ENCODE results near the gene CD48. TPM values are rescaled to one million over a fixed set of nuclear protein-coding genes. Genes with fewer than 3 reads are reported as not detected.
A peak's percentile ranks its signal among the peaks of the same experiment; 100 is the strongest.

CD48 gene
- total RNA-seq, 2 donors from 2014 or later: 386 to 387 TPM

GRCh38 chr1:160674415-160674814 is 37.2 kb downstream of the CD48 start:
- H3K27me3 Mint-ChIP-seq: no peaks in the 10 kb centered on the region
- no peak for DNase-seq
- peaks cover 21% of the 10 kb centered on the region for H3K4me1 Mint-ChIP-seq
- H3K36me3 Mint-ChIP-seq (ENCODE audit: low read depth): peaks cover 9% of the 10 kb centered on the region
- H3K9me3 ChIP-seq (ENCODE audit: control insufficient read depth, low read length, poor library complexity, severe bottlenecking): no peaks in the 10 kb centered on the region
- H3K27ac Mint-ChIP-seq: no peak overlapping the region
- no peak overlapping the region for H3K4me3 Mint-ChIP-seq
- ATAC-seq: no peak

- Mint-ChIP-seq H3K4me1 (peaks cover 21% of the 10 kb centered on the region), H3K4me3 (no peak overlapping the region), H3K27me3 (no peaks in the 10 kb centered on the region), H3K36me3 (ENCODE audit: low read depth) (peaks cover 7% of the 10 kb centered on the region), H3K27ac (no peak overlapping the region)
- peak; percentile 58 for ATAC-seq
- H3K9me3 ChIP-seq (ENCODE audit: control insufficient read depth, low read length, poor library complexity, severe bottlenecking): no peaks in the 10 kb centered on the region
- DNase-seq: no peak
These were observed 38.6 kb downstream of the CD48 start for GRCh38 chr1:160672789-160673695.

- Mint-ChIP-seq H3K36me3 (ENCODE audit: low read depth) (peaks cover 5% of the 10 kb centered on the region), H3K27me3 (no peaks in the 10 kb centered on the region), H3K27ac (peak overlapping the region; percentile 1), H3K4me3 (no peak overlapping the region), H3K4me1 (peaks cover 28% of the 10 kb centered on the region)
- ATAC-seq: no peak
- H3K9me3 ChIP-seq (ENCODE audit: control insufficient read depth, low read length, poor library complexity, severe bottlenecking): no peaks in the 10 kb centered on the region
- DNase-seq: no peak
These were observed 39.8 kb downstream of the CD48 start for GRCh38 chr1:160671603-160672517.

- Mint-ChIP-seq H3K27me3 (no peaks in the 10 kb centered on the region), H3K4me3 (no peak overlapping the region), H3K27ac (no peak overlapping the region), H3K4me1 (peaks cover 34% of the 10 kb centered on the region), H3K36me3 (ENCODE audit: low read depth) (peaks cover 5% of the 10 kb centered on the region)
- DNase-seq (no peak), ATAC-seq (no peak)
- no peaks in the 10 kb centered on the region for H3K9me3 ChIP-seq (ENCODE audit: control insufficient read depth, low read length, poor library complexity, severe bottlenecking)
These were observed 40.9 kb downstream of the CD48 start for GRCh38 chr1:160670701-160671100.

- H3K9me3 ChIP-seq (ENCODE audit: control insufficient read depth, low read length, poor library complexity, severe bottlenecking): no peaks in the 10 kb centered on the region
- H3K27me3 Mint-ChIP-seq: no peaks in the 10 kb centered on the region
- no peak for DNase-seq
- peak overlapping the region; percentile 41 for H3K4me3 Mint-ChIP-seq
- H3K4me1 Mint-ChIP-seq: peaks cover 38% of the 10 kb centered on the region
- H3K36me3 Mint-ChIP-seq (ENCODE audit: low read depth): peaks cover 5% of the 10 kb centered on the region
- ATAC-seq: no peak
- H3K27ac Mint-ChIP-seq: peak overlapping the region; percentile 19
These were observed 41.8 kb downstream of the CD48 start for GRCh38 chr1:160669802-160670201.

- Mint-ChIP-seq H3K36me3 (ENCODE audit: low read depth) (peaks cover 5% of the 10 kb centered on the region), H3K4me1 (peaks cover 41% of the 10 kb centered on the region), H3K4me3 (no peak overlapping the region), H3K27me3 (no peaks in the 10 kb centered on the region), H3K27ac (peak overlapping the region; percentile 19)
- no peaks in the 10 kb centered on the region for H3K9me3 ChIP-seq (ENCODE audit: control insufficient read depth, low read length, poor library complexity, severe bottlenecking)
- DNase-seq: no peak
- no peak for ATAC-seq
These were observed 42.3 kb downstream of the CD48 start for GRCh38 chr1:160669276-160669675.

- Mint-ChIP-seq H3K4me1 (peaks cover 53% of the 10 kb centered on the region), H3K36me3 (ENCODE audit: low read depth) (peaks cover 5% of the 10 kb centered on the region), H3K4me3 (no peak overlapping the region), H3K27me3 (no peaks in the 10 kb centered on the region), H3K27ac (peak overlapping the region; percentile 95)
- DNase-seq (no peak), ATAC-seq (no peak)
- no peaks in the 10 kb centered on the region for H3K9me3 ChIP-seq (ENCODE audit: control insufficient read depth, low read length, poor library complexity, severe bottlenecking)
These were observed 43.7 kb downstream of the CD48 start for GRCh38 chr1:160667896-160668295.

GRCh38 chr1:160666079-160666442 is 45.6 kb downstream of the CD48 start:
- Mint-ChIP-seq H3K27me3 (no peaks in the 10 kb centered on the region), H3K36me3 (ENCODE audit: low read depth) (peaks cover 5% of the 10 kb centered on the region), H3K4me3 (peak overlapping the region; percentile 84), H3K4me1 (peaks cover 62% of the 10 kb centered on the region), H3K27ac (peak overlapping the region; percentile 95)
- DNase-seq: no peak
- H3K9me3 ChIP-seq (ENCODE audit: control insufficient read depth, low read length, poor library complexity, severe bottlenecking): no peaks in the 10 kb centered on the region
- no peak for ATAC-seq

GRCh38 chr1:160665330-160666078 is 46.1 kb downstream of the CD48 start:
- peak overlapping the region; percentile 95 for H3K27ac Mint-ChIP-seq
- DNase-seq (no peak), ATAC-seq (peak; percentile 39)
- no peaks in the 10 kb centered on the region for H3K9me3 ChIP-seq (ENCODE audit: control insufficient read depth, low read length, poor library complexity, severe bottlenecking)
- H3K4me3 Mint-ChIP-seq: peak overlapping the region; percentile 84
- peaks cover 59% of the 10 kb centered on the region for H3K4me1 Mint-ChIP-seq
- no peaks in the 10 kb centered on the region for H3K27me3 Mint-ChIP-seq
- peaks cover 3% of the 10 kb centered on the region for H3K36me3 Mint-ChIP-seq (ENCODE audit: low read depth)

GRCh38 chr1:160664573-160665051 is 47.0 kb downstream of the CD48 start:
- DNase-seq: peak in 1 of 3 donors; percentile 28
- Mint-ChIP-seq H3K4me3 (peak overlapping the region; percentile 84), H3K36me3 (ENCODE audit: low read depth) (peaks cover 3% of the 10 kb centered on the region), H3K27me3 (no peaks in the 10 kb centered on the region), H3K27ac (peak overlapping the region; percentile 95), H3K4me1 (peaks cover 62% of the 10 kb centered on the region)
- no peaks in the 10 kb centered on the region for H3K9me3 ChIP-seq (ENCODE audit: control insufficient read depth, low read length, poor library complexity, severe bottlenecking)
- peak; percentile 93 for ATAC-seq

- H3K9me3 ChIP-seq (ENCODE audit: control insufficient read depth, low read length, poor library complexity, severe bottlenecking): no peaks in the 10 kb centered on the region
- no peak for DNase-seq
- Mint-ChIP-seq H3K27me3 (no peaks in the 10 kb centered on the region), H3K27ac (peak overlapping the region; percentile 95), H3K4me1 (peaks cover 62% of the 10 kb centered on the region), H3K36me3 (ENCODE audit: low read depth) (peaks cover 1% of the 10 kb centered on the region), H3K4me3 (peak overlapping the region; percentile 78)
- ATAC-seq: no peak
These were observed 48.7 kb downstream of the CD48 start for GRCh38 chr1:160662910-160663309.

- peaks cover 42% of the 10 kb centered on the region for H3K4me1 Mint-ChIP-seq
These were observed 52.1 kb downstream of the CD48 start for GRCh38 chr1:160659566-160659965.

More at GRCh38 chr1:160659566-160659965, 52.1 kb downstream of the CD48 start:
- Mint-ChIP-seq H3K4me3 (no peak overlapping the region), H3K27me3 (no peaks in the 10 kb centered on the region), H3K36me3 (ENCODE audit: low read depth) (no peaks in the 10 kb centered on the region), H3K27ac (no peak overlapping the region)
- no peaks in the 10 kb centered on the region for H3K9me3 ChIP-seq (ENCODE audit: control insufficient read depth, low read length, poor library complexity, severe bottlenecking)
- no peak for ATAC-seq
- no peak for DNase-seq

All from T-helper 17 cell (primary cell).